ENCODE measurements around the gene MAOA.

MAOA gene

DNA sequence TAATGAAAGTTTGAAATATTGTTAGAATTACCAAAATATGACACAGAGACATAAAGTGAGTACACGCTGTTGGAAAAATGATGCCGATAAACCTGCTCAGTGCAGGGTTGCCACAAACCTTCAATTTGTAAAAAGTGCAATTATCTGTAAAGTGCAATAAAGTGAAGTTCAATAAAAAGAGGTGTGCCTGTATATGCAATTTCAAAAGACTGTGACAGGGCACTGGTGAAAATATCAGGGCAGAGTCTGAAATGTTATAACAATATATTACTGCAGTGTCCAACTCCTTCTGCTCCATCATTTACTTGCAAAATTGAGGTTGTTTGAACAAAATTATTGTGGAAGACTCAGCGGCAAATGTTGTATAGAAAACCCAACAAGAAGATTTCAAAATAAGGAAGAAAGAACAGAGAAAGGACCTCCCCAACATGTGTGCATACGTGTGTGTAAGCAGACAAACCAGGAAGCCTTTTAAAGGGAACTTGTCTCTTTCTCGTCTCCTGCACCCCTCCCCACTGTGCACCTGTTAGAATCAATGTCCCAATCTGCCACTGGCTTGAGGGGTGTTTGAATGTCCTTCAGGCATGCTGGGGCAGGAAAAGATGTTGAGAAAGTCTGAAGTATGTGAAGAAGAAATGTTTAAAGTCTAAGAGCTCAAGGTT lies 130.0 kb downstream of the MAOA start:
- H3K4me1 ChIP-seq (ENCODE audit: low read depth, poor library complexity, severe bottlenecking), result no peaks in the 10 kb centered on the region
- no peak overlapping the region for H2AFZ ChIP-seq (ENCODE audit: low read depth)
- H4K20me1 ChIP-seq (ENCODE audit: insufficient read depth), result no peaks in the 10 kb centered on the region
- H3K4me3 ChIP-seq (IDR thresholded peaks at IDR 0.05; ENCODE audit: insufficient read depth, low read depth, low read length), result no peak overlapping the region
- H3K36me3 ChIP-seq (ENCODE audit: insufficient read depth), result no peaks in the 10 kb centered on the region
- no peaks in the 10 kb centered on the region for H3K79me2 ChIP-seq (ENCODE audit: insufficient read depth, low read depth)
- H3K9ac ChIP-seq, result no peak overlapping the region
- H3K27ac ChIP-seq, result no peak overlapping the region
- TF ChIP-seq, protein P1, sequence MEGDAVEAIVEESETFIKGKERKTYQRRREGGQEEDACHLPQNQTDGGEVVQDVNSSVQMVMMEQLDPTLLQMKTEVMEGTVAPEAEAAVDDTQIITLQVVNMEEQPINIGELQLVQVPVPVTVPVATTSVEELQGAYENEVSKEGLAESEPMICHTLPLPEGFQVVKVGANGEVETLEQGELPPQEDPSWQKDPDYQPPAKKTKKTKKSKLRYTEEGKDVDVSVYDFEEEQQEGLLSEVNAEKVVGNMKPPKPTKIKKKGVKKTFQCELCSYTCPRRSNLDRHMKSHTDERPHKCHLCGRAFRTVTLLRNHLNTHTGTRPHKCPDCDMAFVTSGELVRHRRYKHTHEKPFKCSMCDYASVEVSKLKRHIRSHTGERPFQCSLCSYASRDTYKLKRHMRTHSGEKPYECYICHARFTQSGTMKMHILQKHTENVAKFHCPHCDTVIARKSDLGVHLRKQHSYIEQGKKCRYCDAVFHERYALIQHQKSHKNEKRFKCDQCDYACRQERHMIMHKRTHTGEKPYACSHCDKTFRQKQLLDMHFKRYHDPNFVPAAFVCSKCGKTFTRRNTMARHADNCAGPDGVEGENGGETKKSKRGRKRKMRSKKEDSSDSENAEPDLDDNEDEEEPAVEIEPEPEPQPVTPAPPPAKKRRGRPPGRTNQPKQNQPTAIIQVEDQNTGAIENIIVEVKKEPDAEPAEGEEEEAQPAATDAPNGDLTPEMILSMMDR (conservative IDR thresholded peaks at IDR 0.05; ENCODE audit: low read depth, low read length), result no peak
- no peak overlapping the region for H3K4me2 ChIP-seq
- H3K27me3 ChIP-seq (ENCODE audit: insufficient read depth, low read depth), result no peaks in the 10 kb centered on the region
